ENCODE data around the gene FMN2.

The FMN2 gene

DNA sequence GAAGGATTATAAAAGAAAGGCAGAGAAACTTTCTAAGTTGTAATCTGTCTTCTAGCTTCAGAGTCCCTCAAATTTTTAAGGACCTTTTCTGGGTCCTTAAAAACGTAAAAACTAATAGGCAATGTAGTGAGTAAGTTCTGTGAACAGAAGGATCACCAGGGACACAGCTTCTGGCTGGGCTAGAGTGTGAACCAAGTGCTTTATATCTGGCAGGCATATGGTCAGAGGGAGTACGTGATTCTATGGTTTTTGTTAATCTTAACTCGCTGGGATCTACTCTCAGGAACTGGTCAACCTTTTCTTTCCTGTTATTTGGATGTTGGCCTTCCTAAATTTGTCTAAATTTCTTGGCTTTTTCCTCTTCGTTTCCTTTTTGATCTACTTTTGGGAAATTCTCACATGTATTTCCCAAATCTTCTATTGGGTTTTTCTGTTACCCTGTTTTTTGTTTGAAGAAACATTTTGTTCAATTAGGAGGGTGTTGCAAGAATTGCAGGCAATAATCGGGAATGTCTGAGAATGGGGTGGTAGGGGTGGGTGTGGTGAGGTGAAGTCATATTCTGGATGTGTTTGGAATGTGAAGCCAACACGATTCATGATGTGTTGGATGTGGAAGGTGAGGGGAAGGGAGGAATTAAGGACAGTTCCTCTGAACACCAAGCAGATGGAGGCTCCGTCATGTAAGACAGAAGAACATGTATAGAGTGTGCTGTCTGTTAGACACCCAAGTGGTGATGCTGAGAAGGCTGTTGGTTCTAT lies 193.2 kb downstream of the FMN2 start:
- Histone ChIP-seq H3K4me3 (ENCODE audit: insufficient read depth, low read length, poor library complexity, severe bottlenecking) (no peak overlapping the region), H2AFZ (ENCODE audit: low read depth, low read length, severe bottlenecking) (no peak overlapping the region), H3F3A (ENCODE audit: insufficient read depth) (no peaks in the 10 kb centered on the region), H3K27me3 (ENCODE audit: low read length) (no peaks in the 10 kb centered on the region), H3K4me2 (ENCODE audit: low read depth, low read length, poor library complexity, severe bottlenecking) (no peak overlapping the region), H3K9ac (ENCODE audit: low read length) (no peak overlapping the region), H3K9me2 (replicated peaks; ENCODE audit: insufficient read depth, low read length) (no peaks in the 10 kb centered on the region), H3K9me3 (ENCODE audit: insufficient read depth, low read length) (no peaks in the 10 kb centered on the region), H3K27ac (ENCODE audit: low read depth, low read length) (no peak overlapping the region), H3K79me2 (ENCODE audit: insufficient read depth, low read length) (no peaks in the 10 kb centered on the region), H4K20me1 (ENCODE audit: low read depth, low read length) (no peaks in the 10 kb centered on the region), H3K36me3 (ENCODE audit: low read length) (no peaks in the 10 kb centered on the region)
- TF ChIP-seq, protein P1, sequence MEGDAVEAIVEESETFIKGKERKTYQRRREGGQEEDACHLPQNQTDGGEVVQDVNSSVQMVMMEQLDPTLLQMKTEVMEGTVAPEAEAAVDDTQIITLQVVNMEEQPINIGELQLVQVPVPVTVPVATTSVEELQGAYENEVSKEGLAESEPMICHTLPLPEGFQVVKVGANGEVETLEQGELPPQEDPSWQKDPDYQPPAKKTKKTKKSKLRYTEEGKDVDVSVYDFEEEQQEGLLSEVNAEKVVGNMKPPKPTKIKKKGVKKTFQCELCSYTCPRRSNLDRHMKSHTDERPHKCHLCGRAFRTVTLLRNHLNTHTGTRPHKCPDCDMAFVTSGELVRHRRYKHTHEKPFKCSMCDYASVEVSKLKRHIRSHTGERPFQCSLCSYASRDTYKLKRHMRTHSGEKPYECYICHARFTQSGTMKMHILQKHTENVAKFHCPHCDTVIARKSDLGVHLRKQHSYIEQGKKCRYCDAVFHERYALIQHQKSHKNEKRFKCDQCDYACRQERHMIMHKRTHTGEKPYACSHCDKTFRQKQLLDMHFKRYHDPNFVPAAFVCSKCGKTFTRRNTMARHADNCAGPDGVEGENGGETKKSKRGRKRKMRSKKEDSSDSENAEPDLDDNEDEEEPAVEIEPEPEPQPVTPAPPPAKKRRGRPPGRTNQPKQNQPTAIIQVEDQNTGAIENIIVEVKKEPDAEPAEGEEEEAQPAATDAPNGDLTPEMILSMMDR (IDR thresholded peaks at IDR 0.05; ENCODE audit: insufficient read depth, low read length, poor library complexity, severe bottlenecking): no peak
- no peak for TF ChIP-seq EZH2phosphoT487 (conservative IDR thresholded peaks at IDR 0.05; ENCODE audit: low read length)

DNA sequence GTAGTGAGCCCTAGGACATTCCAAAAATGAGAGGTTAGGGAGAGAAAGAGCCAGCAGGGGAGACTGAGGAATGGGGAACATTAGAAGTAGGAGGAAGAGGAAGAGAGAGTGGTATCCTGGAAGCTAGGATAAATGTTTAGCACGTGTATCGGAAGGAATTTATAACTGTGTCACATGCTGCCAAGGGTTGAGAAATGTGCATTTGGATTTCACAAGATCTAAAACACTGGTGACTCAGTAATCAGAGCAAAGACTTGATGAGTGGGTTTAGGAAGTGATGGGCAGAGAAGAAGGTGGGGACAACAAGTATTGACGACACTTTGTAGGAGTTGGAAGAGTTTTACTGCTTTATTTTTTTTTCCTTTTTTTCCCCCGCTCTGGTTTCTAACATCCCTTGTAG lies 193.9 kb downstream of the FMN2 start:
- H3K36me3 ChIP-seq (ENCODE audit: low read length): no peaks in the 10 kb centered on the region
- H3K4me3 ChIP-seq (ENCODE audit: insufficient read depth, low read length, poor library complexity, severe bottlenecking): no peak overlapping the region
- no peak overlapping the region for H3K4me2 ChIP-seq (ENCODE audit: low read depth, low read length, poor library complexity, severe bottlenecking)
- no peaks in the 10 kb centered on the region for H3K9me3 ChIP-seq (ENCODE audit: insufficient read depth, low read length)
- no peaks in the 10 kb centered on the region for H3K79me2 ChIP-seq (ENCODE audit: insufficient read depth, low read length)
- no peaks in the 10 kb centered on the region for H4K20me1 ChIP-seq (ENCODE audit: low read depth, low read length)
- no peak overlapping the region for H3K9ac ChIP-seq (ENCODE audit: low read length)
- TF ChIP-seq EZH2phosphoT487 (conservative IDR thresholded peaks at IDR 0.05; ENCODE audit: low read length): no peak
- TF ChIP-seq, protein P1 (IDR thresholded peaks at IDR 0.05; ENCODE audit: insufficient read depth, low read length, poor library complexity, severe bottlenecking): no peak
- no peaks in the 10 kb centered on the region for H3K27me3 ChIP-seq (ENCODE audit: low read length)
- no peak overlapping the region for H2AFZ ChIP-seq (ENCODE audit: low read depth, low read length, severe bottlenecking)
- no peaks in the 10 kb centered on the region for H3K9me2 ChIP-seq (replicated peaks; ENCODE audit: insufficient read depth, low read length)
- no peaks in the 10 kb centered on the region for H3F3A ChIP-seq (ENCODE audit: insufficient read depth)
- H3K27ac ChIP-seq (ENCODE audit: low read depth, low read length): no peak overlapping the region

DNA sequence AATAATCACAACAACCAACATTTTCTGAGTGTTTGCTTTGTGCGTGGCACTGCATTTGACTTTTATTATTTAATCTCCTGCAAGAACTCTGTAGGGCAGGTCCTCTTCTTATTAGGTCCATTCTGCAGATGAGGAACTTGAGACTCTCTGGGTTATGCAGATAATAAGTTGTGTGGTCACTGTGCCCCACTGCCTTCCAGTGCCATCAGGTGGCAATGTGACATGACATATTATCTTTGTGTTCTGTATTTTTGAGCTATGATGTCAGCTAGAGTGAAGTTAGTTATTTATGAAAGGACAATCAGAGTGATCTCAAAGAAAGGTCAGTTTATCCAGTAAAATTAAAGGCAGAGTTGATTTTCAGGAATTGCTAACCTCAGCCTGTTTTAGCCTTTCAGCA lies 196.0 kb downstream of the FMN2 start:
- Histone ChIP-seq H4K20me1 (ENCODE audit: low read depth, low read length) (no peaks in the 10 kb centered on the region), H3K36me3 (ENCODE audit: low read length) (no peaks in the 10 kb centered on the region), H3K4me2 (ENCODE audit: low read depth, low read length, poor library complexity, severe bottlenecking) (no peak overlapping the region), H3K9me3 (ENCODE audit: insufficient read depth, low read length) (no peaks in the 10 kb centered on the region), H3K79me2 (ENCODE audit: insufficient read depth, low read length) (no peaks in the 10 kb centered on the region), H3K27me3 (ENCODE audit: low read length) (no peaks in the 10 kb centered on the region), H3K27ac (ENCODE audit: low read depth, low read length) (no peak overlapping the region), H3K9me2 (replicated peaks; ENCODE audit: insufficient read depth, low read length) (no peaks in the 10 kb centered on the region), H3K9ac (ENCODE audit: low read length) (no peak overlapping the region), H2AFZ (ENCODE audit: low read depth, low read length, severe bottlenecking) (no peak overlapping the region), H3K4me3 (ENCODE audit: insufficient read depth, low read length, poor library complexity, severe bottlenecking) (no peak overlapping the region), H3F3A (ENCODE audit: insufficient read depth) (no peaks in the 10 kb centered on the region)
- TF ChIP-seq, protein P1 (IDR thresholded peaks at IDR 0.05; ENCODE audit: insufficient read depth, low read length, poor library complexity, severe bottlenecking): no peak
- no peak for TF ChIP-seq EZH2phosphoT487 (conservative IDR thresholded peaks at IDR 0.05; ENCODE audit: low read length)

Data from SU-DHL-6 (cell line).